Measurements from ENCODE around the gene LGALS3BP.
"Not testable (repeated sequence)": the region's sequence is repeated elsewhere in the genome, so short reads cannot be mapped to it uniquely, and the experiment has no call there.

The LGALS3BP gene

DNA sequence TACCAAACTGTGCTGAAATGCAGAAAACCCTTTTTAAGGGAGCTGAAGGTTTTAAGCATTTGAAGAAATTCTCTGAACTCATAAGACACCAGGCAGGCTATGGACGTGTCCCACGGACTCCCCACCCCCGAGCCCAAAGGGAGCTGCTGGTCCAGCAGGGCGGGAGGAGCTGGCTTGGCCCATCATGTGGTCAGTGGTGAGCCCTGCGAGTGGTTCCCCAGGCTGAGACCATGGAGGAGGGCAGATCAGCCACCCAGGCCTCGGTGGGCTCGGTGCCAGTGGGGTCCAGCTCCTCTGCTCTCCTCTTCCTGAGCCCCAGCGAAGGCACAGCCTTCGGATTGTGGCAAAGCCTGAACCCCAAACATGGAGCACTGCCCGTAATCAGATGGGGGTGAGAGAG is 27.0 kb downstream of the LGALS3BP start:
- TF ChIP-seq, protein P1, sequence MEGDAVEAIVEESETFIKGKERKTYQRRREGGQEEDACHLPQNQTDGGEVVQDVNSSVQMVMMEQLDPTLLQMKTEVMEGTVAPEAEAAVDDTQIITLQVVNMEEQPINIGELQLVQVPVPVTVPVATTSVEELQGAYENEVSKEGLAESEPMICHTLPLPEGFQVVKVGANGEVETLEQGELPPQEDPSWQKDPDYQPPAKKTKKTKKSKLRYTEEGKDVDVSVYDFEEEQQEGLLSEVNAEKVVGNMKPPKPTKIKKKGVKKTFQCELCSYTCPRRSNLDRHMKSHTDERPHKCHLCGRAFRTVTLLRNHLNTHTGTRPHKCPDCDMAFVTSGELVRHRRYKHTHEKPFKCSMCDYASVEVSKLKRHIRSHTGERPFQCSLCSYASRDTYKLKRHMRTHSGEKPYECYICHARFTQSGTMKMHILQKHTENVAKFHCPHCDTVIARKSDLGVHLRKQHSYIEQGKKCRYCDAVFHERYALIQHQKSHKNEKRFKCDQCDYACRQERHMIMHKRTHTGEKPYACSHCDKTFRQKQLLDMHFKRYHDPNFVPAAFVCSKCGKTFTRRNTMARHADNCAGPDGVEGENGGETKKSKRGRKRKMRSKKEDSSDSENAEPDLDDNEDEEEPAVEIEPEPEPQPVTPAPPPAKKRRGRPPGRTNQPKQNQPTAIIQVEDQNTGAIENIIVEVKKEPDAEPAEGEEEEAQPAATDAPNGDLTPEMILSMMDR (IDR thresholded peaks at IDR 0.05; ENCODE audit: low read depth, low read length), result no peak
- no peak overlapping the region for H3K4me3 ChIP-seq (ENCODE audit: low read depth, low read length)
- in situ Hi-C loops (cut with HindIII; ENCODE audit: low sequenced_read_pairs), result no loop called here
- no peak for DNase-seq (ENCODE audit: low read depth, low spot score)

DNA sequence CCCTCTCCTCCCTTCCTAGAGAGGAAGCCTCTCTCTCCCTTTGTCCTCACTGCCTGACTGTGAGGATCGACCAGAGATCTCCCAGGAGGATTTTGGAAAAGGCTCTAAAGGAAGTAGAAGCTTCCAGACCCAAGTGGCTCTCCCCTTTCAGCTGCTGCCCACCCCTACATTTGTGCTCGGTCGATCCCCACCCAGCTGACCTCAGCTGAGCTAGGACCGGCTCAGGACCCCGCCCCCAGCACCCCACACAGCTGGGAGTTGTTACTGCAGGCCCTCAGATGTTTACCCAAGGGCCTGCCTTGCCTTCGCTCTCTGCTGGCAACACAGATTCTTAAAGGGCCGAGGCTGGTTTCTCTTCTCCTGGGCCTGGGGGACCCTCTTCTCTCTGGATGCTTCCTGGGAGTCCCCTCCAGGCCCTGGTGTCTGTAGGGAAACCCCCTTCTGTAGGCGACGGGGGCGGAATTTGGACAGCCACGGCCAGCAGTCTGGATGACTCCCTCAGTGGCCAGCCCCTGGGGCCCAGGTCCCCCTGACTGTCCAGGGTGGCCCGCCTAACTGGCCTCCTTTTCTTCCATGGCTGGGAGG is 27.7 kb downstream of the LGALS3BP start:
- DNase-seq (ENCODE audit: low read depth, low spot score), result no peak
- in situ Hi-C loops (cut with HindIII; ENCODE audit: low sequenced_read_pairs), result no loop called here

DNA sequence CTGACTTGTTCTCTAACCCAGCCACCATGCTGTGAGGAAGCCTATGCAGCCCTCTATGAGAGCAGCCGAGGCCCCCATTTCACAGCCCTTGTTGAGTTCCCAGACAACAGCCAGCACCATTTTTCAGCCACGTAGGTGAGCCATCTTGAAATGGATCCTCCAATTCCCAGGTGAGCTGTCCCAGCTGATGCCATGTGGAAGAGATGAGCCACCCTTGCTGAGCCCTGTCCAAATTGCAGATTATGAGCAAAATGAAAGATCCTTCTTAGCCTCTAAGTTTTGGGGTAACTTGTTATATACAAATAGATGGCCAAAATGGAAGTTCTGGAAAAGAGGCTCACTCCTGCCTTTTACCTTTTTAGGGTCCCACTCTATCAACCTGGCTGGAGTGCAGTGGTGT is 28.9 kb downstream of the LGALS3BP start:
- no peak for DNase-seq (ENCODE audit: low read depth, low spot score)
- no peak overlapping the region for H3K4me3 ChIP-seq (ENCODE audit: low read depth, low read length)
- TF ChIP-seq, protein P1 (IDR thresholded peaks at IDR 0.05; ENCODE audit: low read depth, low read length), result no peak
- in situ Hi-C loops (cut with HindIII; ENCODE audit: low sequenced_read_pairs), result no loop called here

More for the DNA sequence above, 27.7 kb downstream of the LGALS3BP start:
- H3K4me3 ChIP-seq (ENCODE audit: low read depth, low read length), result no peak overlapping the region
- TF ChIP-seq, protein P1 (IDR thresholded peaks at IDR 0.05; ENCODE audit: low read depth, low read length), result no peak

DNA sequence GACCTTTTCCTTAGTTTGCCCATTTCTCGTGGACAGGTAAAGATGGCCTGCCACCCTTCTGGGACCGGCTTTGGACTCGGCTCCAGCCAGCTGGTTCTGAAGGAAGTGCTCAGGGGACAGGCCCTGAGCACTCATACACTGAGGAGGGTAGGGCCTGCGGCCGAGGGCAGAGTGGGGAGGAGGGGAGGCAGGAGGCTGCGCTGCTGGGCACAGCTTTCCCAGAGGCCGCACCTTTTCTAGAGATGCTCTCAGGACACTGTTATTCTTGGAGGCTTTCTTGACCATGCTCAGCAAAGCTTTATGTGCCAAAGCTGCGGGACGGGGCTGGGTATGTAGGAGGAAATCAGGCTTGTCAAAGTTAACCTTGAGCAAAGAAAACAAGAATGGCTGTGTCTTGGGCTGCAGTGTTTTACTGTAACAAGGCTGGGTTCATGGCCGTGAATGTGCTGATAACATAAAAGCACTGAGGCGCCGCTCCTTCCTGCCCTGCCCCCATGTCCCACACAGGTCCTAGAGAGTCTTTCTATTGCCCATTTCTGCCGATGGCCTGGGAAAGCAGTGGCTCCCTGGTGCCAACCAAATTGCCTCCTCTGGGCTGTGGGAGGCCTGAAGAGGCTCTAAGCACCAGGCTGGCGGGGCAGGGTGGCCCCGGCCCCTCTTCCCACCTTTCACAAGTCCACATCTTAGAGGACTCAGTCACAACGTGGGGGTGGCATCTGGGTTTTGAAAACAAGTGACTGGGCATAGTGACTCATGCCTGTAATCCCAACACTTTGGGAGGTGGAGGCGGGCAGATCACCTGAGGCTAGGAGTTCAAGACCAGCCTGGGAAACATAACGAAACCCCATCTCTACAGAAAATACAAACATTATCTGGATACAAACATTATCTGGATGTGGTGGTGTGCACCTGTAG is 32.2 kb downstream of the LGALS3BP start:
- in situ Hi-C loops (cut with HindIII; ENCODE audit: low sequenced_read_pairs), result no loop called here
- no peak for DNase-seq (ENCODE audit: low read depth, low spot score)
- no peak overlapping the region for H3K4me3 ChIP-seq (ENCODE audit: low read depth, low read length)
- TF ChIP-seq, protein P1 (IDR thresholded peaks at IDR 0.05; ENCODE audit: low read depth, low read length), result no peak

DNA sequence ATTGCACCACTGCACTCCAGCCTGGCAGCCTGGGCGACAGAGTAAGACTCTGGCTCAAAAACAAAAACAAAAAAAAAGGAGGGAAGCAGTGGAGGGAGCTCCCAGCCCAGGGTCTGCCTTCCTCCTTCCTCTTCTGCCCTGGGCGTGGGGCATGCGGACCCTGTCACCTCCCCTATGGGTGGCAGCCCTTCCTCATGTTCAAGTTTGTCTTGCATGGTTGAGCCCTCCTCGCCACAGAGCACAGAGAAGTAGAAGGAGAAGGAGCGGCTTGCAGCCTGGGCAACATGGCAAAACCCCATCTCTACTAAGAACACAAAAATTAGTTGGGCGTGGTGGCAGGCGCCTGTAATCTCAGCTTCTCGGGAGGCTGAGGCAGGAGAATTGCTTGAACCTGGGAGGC is 33.1 kb downstream of the LGALS3BP start:
- TF ChIP-seq, protein P1 (IDR thresholded peaks at IDR 0.05; ENCODE audit: low read depth, low read length), result no peak
- H3K4me3 ChIP-seq (ENCODE audit: low read depth, low read length), result no peak overlapping the region

DNA sequence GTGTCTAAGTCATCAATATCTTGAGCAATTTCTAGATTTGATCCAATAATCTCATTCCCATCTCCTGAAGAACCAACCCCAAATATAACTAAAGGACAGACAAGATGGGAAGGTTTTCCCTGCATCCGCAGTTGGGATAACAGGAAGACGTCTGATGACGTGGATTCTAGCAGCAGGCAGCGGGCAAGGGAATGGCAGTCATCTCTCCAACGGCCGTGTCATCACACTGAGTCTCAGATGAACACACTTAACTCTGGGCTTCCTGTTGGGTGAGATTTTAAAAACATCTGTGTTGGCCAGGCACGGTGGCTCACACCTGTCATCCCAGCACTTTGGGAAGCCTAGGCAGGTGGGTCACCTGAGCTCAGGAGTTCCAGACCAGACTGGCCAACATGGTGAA is 33.6 kb downstream of the LGALS3BP start:
- no peak overlapping the region for H3K4me3 ChIP-seq (ENCODE audit: low read depth, low read length)
- in situ Hi-C loops (cut with HindIII; ENCODE audit: low sequenced_read_pairs), result no loop called here
- TF ChIP-seq, protein P1 (IDR thresholded peaks at IDR 0.05; ENCODE audit: low read depth, low read length), result no peak
- no peak for DNase-seq (ENCODE audit: low read depth, low spot score)

More for the DNA sequence above, 33.1 kb downstream of the LGALS3BP start:
- in situ Hi-C loops (cut with HindIII; ENCODE audit: low sequenced_read_pairs), result no loop called here
- no peak for DNase-seq (ENCODE audit: low read depth, low spot score)

DNA sequence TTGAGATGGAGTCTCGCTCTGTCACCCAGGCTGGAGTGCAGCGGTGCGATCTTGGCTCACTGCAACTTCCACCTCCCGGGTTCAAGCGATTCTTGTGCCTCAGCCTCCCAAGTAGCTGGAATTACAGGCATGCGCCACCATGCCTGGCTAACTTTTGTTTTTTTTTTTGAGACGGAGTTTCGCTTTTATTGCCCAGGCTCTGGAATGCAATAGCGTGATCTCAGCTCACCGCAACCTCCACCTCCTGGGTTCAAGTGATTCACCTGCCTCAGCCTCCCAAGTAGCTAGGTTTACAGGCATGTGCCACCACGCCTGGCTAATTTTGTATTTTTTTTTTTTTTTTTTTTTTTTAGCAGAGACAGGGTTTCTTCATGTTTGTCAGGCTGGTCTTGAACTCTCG is 34.3 kb downstream of the LGALS3BP start:
- H3K4me3 ChIP-seq (ENCODE audit: low read depth, low read length); DNase-seq (ENCODE audit: low read depth, low spot score); in situ Hi-C loops (cut with HindIII; ENCODE audit: low sequenced_read_pairs): not testable (repeated sequence)

All from astrocyte of the spinal cord (primary cell).